Right lobe of liver (tissue), 6 donors: ENCODE measurements around the gene LHFPL5. TPM values are rescaled to one million over a fixed set of nuclear protein-coding genes. Genes with fewer than 3 reads are reported as not detected.

Experiments used
- ATAC-seq, 4 donors: fragments of 200-7000 bp; cut with Tn5 transposase; one replicate each; pipeline ENCODE4 v1.9.1; 2020; ENCODE audit warnings: mild to moderate bottlenecking in 4 of 4, moderate library complexity in 4 of 4
- DNase-seq, 3 donors: peaks; one replicate each; pipeline ENCODE4 v3.0.0-alpha.2; 2020
- H3K27ac ChIP-seq, 3 donors: fragments of 200-600 bp; one replicate each; pipeline ENCODE4 v1.8.0; 2022
- H3K27me3 ChIP-seq, 2 donors: fragments of 200-600 bp; one replicate each; pipeline ENCODE4 v1.8.0; 2022
- H3K36me3 ChIP-seq, 4 donors: fragments of 200-600 bp; sonication (generic) in 1 of 4; one replicate each; pipeline versions ENCODE4 v1.5.1 to v1.8.0; 2017 to 2022; ENCODE audit warnings: control low read depth in 1 of 4
- H3K4me1 ChIP-seq, 4 donors: fragments of 200-600 bp; sonication (generic) in 1 of 4; one replicate each; pipeline versions ENCODE4 v1.5.1 to v1.8.0; 2017 to 2022; ENCODE audit warnings: control low read depth in 1 of 4
- H3K4me3 ChIP-seq, 3 donors: fragments of 200-600 bp; one replicate each; pipeline ENCODE4 v1.8.0; 2022
- H3K9me3 ChIP-seq, 4 donors: fragments of 200-600 bp; sonication (generic) in 1 of 4; one replicate each; pipeline versions ENCODE4 v1.5.1 to v1.8.0; 2017 to 2022; ENCODE audit warnings: control low read depth in 1 of 4
- CTCF ChIP-seq, 4 donors: fragments of 200-600 bp in 3 of 4; fragments of 450-650 bp in 1 of 4; IDR thresholded peaks; one replicate each; pipeline versions ENCODE4 v1.5.1 to v1.8.0; 2016 to 2022; ENCODE audit warnings: antibody characterized with exemption in 4 of 4, mild to moderate bottlenecking in 2 of 4
- POLR2A ChIP-seq: fragments of 450-650 bp; IDR thresholded peaks from one replicate; pipeline ENCODE4 v1.6.1; 2017; ENCODE audit warnings: antibody characterized with exemption, mild to moderate bottlenecking
- WGBS: methylation state at CpG from one replicate; pipeline ENCODE4 v1.1.6; 2018; ENCODE audit warnings: low coverage, low lambda C conversion rate; ENCODE audit not compliant: insufficient coverage; ENCODE audit errors: missing lambda C conversion rate; 5-methylcytosine and 5-hydroxymethylcytosine counted together
- intact Hi-C, 2 donors: fragments of 100-400 bp; cut with DNase I; formaldehyde crosslinking; loops; one replicate each; pipeline versions ENCODE4 v1.11.2 to v1.14.1; 2022
- total RNA-seq, 6 experiments: library from RNA; depleted of rRNA in 2 of 6; stranded (reverse); fragments of >200 nt in 2 of 6; fragmentation: NEBNext Ultra II Directional in 3 of 6; extraction: Animal tissue kit (Norgen Biotek cat#: 25700) in 3 of 6; gene quantifications; one replicate each; pipeline versions ENCODE4 v1.1.0 to v1.2.4, GENCODE V29; 2016 to 2023
- donor health status: DM: no; HTN: yes; CAD: no.
- donor health status: DM: no; HTN: no; CAD: no.
- donor health status: DM: no; HTN: no; CAD: no.
- donor health status: DM: no; HTN: yes; CAD: no.
- donor health status: DM: no; HTN: yes; CAD: no.

The LHFPL5 gene
- total RNA-seq, 6 experiments from 2014 or later = not detected

- H3K4me3 ChIP-seq = no peak overlapping the region
- intact Hi-C loops = no loop called here
- H3K27me3 ChIP-seq = no peaks in the 10 kb centered on the region
- no peak overlapping the region for H3K27ac ChIP-seq
- no peaks in the 10 kb centered on the region for H3K9me3 ChIP-seq
- H3K36me3 ChIP-seq = no peaks in the 10 kb centered on the region
- TF ChIP-seq CTCF (IDR thresholded peaks at IDR 0.05) (no peak), POLR2A (no peak)
- peak in 1 of 4 donors; percentile 11 for ATAC-seq
- H3K4me1 ChIP-seq = no peaks in the 10 kb centered on the region
- peak in 1 of 3 donors; percentile 35 for DNase-seq
- 85% methylated on average over 9 of the region's 11 CpGs for WGBS
Measured at GRCh38 chr6:35795453-35796071, 9.6 kb upstream of the LHFPL5 start.

- DNase-seq (no peak), ATAC-seq (peak in 1 of 4 donors; percentile 4)
- Histone ChIP-seq H3K9me3 (no peaks in the 10 kb centered on the region), H3K4me1 (no peaks in the 10 kb centered on the region), H3K4me3 (no peak overlapping the region), H3K36me3 (no peaks in the 10 kb centered on the region), H3K27me3 (no peaks in the 10 kb centered on the region), H3K27ac (no peak overlapping the region)
- WGBS = 82% methylated on average over 4 of the region's 4 CpGs
- intact Hi-C loops = no loop called here
- TF ChIP-seq CTCF (IDR thresholded peaks at IDR 0.05) (no peak), POLR2A (no peak)
Measured at GRCh38 chr6:35796236-35796635, 8.9 kb upstream of the LHFPL5 start.

- peak in 1 of 4 donors; percentile 17 for ATAC-seq
- 86% methylated on average over 8 of the region's 8 CpGs for WGBS
- intact Hi-C loops = loop anchor here (1.0 kb wide), 1 partner anchor 11 kb away; no protein-coding TSS in a partner anchor
- no peak for TF ChIP-seq CTCF (IDR thresholded peaks at IDR 0.05)
- TF ChIP-seq POLR2A = no peak
- DNase-seq = no peak
- Histone ChIP-seq H3K9me3 (no peaks in the 10 kb centered on the region), H3K36me3 (no peaks in the 10 kb centered on the region), H3K4me1 (no peaks in the 10 kb centered on the region), H3K27ac (no peak overlapping the region), H3K4me3 (no peak overlapping the region), H3K27me3 (no peaks in the 10 kb centered on the region)
Measured at GRCh38 chr6:35797837-35798526, 7.2 kb upstream of the LHFPL5 start.

GRCh38 chr6:35798706-35799105 lies 6.4 kb upstream of the LHFPL5 start:
- WGBS = 51% methylated on average over 5 of the region's 5 CpGs
- H3K4me3 ChIP-seq = no peak overlapping the region
- DNase-seq = no peak

More at GRCh38 chr6:35798706-35799105, 6.4 kb upstream of the LHFPL5 start:
- Histone ChIP-seq H3K27me3 (no peaks in the 10 kb centered on the region), H3K27ac (no peak overlapping the region), H3K36me3 (no peaks in the 10 kb centered on the region), H3K9me3 (no peaks in the 10 kb centered on the region), H3K4me1 (no peaks in the 10 kb centered on the region)
- no peak for TF ChIP-seq CTCF (IDR thresholded peaks at IDR 0.05)
- no peak for TF ChIP-seq POLR2A
- intact Hi-C loops = loop anchor here (1.0 kb wide), 1 partner anchor 11 kb away; no protein-coding TSS in a partner anchor
- ATAC-seq = no peak
